Activated B cell treated with CpG ODN at 0.5 μM for 24 hours (primary cell): ENCODE measurements around the gene SH3RF3. TPM values are rescaled to one million over a fixed set of nuclear protein-coding genes. Genes with fewer than 3 reads are reported as not detected.

Experiments
- ATAC-seq: fragments of 200-7000 bp; cut with Tn5 transposase; one replicate; pipeline ENCODE4 v1.10.0; 2021; ENCODE audit warnings: low read depth, mild to moderate bottlenecking, moderate library complexity
- CTCF ChIA-PET: fragments of 350-600 bp; sonication (Branson Sonifier 250); formaldehyde crosslinking; loops from one replicate; lab custom pipeline; 2021; ENCODE audit warnings: antibody characterized with exemption; lab: Charles Lee
- POLR2A ChIA-PET: fragments of 350-600 bp; sonication (Branson Sonifier 250); formaldehyde crosslinking; loops from one replicate; lab custom pipeline; 2021; ENCODE audit warnings: antibody characterized with exemption; lab: Charles Lee
- DNase-seq: peaks from one replicate; pipeline ENCODE4 v3.0.0; 2022
- H3K27ac Mint-ChIP-seq: one replicate; pipeline ENCODE4 v1.8.0; 2020; ENCODE audit warnings: mixed read lengths
- H3K27me3 Mint-ChIP-seq: one replicate; pipeline ENCODE4 v1.8.0; 2021; ENCODE audit warnings: mixed read lengths
- H3K36me3 Mint-ChIP-seq: one replicate; pipeline ENCODE4 v1.8.0; 2021; ENCODE audit warnings: low read depth, mixed read lengths
- H3K4me1 Mint-ChIP-seq: one replicate; pipeline ENCODE4 v1.8.0; 2021; ENCODE audit warnings: mixed read lengths
- H3K4me3 Mint-ChIP-seq: one replicate; pipeline ENCODE4 v1.8.0; 2020; ENCODE audit warnings: mild to moderate bottlenecking, mixed read lengths
- H3K9me3 Mint-ChIP-seq: one replicate; pipeline ENCODE4 v1.8.0; 2020; ENCODE audit warnings: mixed read lengths
- intact Hi-C: fragments of 100-400 bp; cut with micrococcal nuclease; formaldehyde crosslinking; loops from one replicate; pipeline ENCODE4 v1.15.1; 2024
- total RNA-seq: library from RNA; stranded (reverse); gene quantifications from 2 replicates; pipeline ENCODE4 v1.2.3, GENCODE V29; 2022
- TF ChIP-seq, protein P1 (sequence below): fragments of 200-600 bp; IDR thresholded peaks from one replicate; pipeline ENCODE4 v1.8.0; 2022; ENCODE audit warnings: antibody characterized with exemption, mild to moderate bottlenecking

SH3RF3 gene
- total RNA-seq, 1 donor from 2014 or later, result 0.09 TPM

DNA sequence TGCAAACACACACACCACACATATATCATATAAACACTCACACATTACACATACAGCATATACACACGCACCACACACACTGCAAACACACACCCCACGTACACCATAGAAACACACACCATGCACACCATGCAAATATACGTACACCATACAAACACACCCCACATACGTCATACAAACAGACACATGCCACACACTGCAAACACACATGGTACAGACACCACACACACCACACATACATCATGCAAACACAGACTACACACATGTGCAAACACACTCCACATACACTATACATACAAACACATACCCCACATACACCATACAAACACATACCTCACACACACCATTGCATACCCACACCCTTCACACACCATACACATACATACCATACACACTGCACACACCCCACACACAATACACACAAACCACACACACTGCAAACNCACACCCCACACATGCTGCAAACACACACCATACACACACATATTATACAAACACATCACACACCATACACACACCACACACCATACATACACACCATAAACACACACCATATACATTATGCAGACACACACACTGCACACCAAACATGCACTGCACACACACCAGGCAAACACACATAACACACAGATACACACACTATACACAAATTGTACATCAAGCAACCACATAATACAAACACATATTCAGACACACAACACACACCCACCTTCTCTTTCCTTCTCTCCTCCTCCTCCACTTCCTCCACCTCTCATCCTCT is 364.4 kb downstream of the SH3RF3 start:
- Mint-ChIP-seq H3K27ac (no peak overlapping the region), H3K9me3 (no peaks in the 10 kb centered on the region), H3K36me3 (no peaks in the 10 kb centered on the region), H3K27me3 (no peaks in the 10 kb centered on the region), H3K4me3 (no peak overlapping the region), H3K4me1 (no peaks in the 10 kb centered on the region)
- intact Hi-C loops, result no loop called here
- ChIA-PET POLR2A (no interaction called here), CTCF (interaction anchor here (1.1 kb wide), 1 partner anchor 17 kb away, joined by 3 read pairs; no protein-coding TSS in a partner anchor)
- ATAC-seq (no peak), DNase-seq (no peak)
- TF ChIP-seq, protein P1, sequence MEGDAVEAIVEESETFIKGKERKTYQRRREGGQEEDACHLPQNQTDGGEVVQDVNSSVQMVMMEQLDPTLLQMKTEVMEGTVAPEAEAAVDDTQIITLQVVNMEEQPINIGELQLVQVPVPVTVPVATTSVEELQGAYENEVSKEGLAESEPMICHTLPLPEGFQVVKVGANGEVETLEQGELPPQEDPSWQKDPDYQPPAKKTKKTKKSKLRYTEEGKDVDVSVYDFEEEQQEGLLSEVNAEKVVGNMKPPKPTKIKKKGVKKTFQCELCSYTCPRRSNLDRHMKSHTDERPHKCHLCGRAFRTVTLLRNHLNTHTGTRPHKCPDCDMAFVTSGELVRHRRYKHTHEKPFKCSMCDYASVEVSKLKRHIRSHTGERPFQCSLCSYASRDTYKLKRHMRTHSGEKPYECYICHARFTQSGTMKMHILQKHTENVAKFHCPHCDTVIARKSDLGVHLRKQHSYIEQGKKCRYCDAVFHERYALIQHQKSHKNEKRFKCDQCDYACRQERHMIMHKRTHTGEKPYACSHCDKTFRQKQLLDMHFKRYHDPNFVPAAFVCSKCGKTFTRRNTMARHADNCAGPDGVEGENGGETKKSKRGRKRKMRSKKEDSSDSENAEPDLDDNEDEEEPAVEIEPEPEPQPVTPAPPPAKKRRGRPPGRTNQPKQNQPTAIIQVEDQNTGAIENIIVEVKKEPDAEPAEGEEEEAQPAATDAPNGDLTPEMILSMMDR, result no peak

DNA sequence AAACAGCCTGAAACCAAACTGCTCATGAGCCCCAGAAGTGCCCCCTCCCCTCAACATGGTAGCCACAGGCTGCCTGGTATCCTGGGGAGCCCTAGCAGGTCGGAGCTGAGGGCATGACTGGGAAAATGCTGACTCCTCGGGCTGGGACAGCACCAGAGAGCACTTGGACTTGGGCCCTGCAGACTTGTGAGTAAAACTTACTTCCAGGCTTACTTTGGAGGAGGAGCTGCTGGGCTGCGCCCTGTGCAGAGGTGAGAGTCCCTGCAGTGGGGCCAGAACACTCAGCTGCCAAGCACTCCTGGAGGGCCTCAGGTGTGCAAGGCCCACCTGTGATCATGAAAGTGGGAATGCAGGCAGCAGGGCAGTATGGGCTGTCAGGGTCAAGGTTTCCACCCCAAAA is 365.3 kb downstream of the SH3RF3 start:
- intact Hi-C loops, result no loop called here
- CTCF ChIA-PET, result no interaction called here
- no peak for ATAC-seq
- POLR2A ChIA-PET, result no interaction called here
- DNase-seq, result no peak
- no peak overlapping the region for H3K4me3 Mint-ChIP-seq
- H3K27me3 Mint-ChIP-seq, result no peaks in the 10 kb centered on the region
- no peaks in the 10 kb centered on the region for H3K4me1 Mint-ChIP-seq
- no peak overlapping the region for H3K27ac Mint-ChIP-seq
- no peaks in the 10 kb centered on the region for H3K9me3 Mint-ChIP-seq
- TF ChIP-seq, protein P1, result no peak
- H3K36me3 Mint-ChIP-seq, result no peaks in the 10 kb centered on the region

DNA sequence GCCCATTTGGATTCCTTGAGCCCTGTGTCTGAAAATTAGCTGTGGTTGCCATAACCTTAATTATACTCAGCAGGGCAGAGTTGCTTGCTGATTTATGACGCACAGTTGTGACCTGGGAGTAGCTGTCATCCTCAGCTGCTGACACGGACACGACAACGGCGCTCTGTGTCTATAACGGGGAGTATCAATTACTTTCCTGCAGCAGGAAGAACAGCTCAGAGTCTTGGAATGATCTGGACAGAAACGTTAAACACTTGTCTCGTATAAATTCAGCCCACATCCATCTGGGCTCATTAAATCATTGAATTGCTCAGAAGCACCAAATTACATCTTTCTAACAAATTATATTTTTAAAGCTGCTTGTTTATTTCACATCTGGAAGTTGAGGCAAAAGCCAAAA is 368.5 kb downstream of the SH3RF3 start:
- ATAC-seq (no peak), DNase-seq (no peak)
- H3K4me1 Mint-ChIP-seq, result no peaks in the 10 kb centered on the region
- POLR2A ChIA-PET, result no interaction called here
- TF ChIP-seq, protein P1, result no peak
- intact Hi-C loops, result no loop called here
- no peak overlapping the region for H3K4me3 Mint-ChIP-seq
- CTCF ChIA-PET, result no interaction called here
- H3K36me3 Mint-ChIP-seq, result no peaks in the 10 kb centered on the region
- no peaks in the 10 kb centered on the region for H3K9me3 Mint-ChIP-seq
- no peaks in the 10 kb centered on the region for H3K27me3 Mint-ChIP-seq
- no peak overlapping the region for H3K27ac Mint-ChIP-seq

DNA sequence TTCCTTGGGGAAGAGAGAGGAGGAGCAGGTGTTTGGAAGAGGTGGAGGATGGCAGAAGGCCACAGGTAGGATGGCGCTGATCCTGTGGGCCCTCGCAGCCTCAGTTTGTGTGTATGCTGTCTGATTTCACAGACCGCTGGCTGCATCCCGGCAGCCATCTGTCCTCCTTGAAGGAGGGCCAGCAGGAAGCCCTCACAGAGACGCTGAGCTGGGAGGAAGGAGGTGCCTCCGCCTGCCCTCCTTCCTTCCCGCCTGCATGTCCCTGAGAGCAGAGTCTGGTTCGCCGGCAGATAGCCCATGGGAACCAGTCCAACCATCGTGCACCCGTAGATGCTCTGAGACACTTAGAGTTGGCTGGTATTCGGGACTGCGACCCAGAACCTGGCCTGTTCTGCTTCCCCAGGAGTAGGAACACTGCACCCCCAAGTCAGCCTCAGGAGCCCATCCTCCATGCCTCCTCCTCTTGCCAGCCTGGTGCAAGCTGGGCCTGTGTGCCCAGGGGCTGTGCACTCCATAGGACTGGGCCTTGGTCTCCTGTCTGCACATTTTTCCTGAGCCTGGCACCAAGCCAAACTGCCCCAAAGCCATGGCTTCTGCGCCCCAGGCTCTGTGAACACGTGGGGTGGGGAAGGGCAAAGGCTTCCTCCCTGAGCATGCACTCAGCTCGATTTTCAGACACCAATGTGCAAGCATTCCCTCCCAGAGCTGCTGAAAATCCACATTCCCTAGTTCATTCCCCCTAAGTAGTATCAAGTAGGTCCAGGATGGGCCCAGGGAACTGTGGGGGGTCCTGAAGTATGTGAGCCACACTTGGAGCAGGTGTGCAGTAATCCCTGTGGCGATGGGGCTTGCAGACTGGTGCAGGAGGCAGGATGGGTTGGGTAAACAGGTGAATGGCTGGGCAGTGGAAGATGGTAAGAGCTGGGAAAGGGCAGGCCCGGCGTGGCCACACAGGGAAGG is 369.2 kb downstream of the SH3RF3 start:
- TF ChIP-seq, protein P1, result no peak
- ChIA-PET CTCF (no interaction called here), POLR2A (no interaction called here)
- no peak overlapping the region for H3K27ac Mint-ChIP-seq
- no peaks in the 10 kb centered on the region for H3K9me3 Mint-ChIP-seq
- ATAC-seq (no peak), DNase-seq (no peak)
- H3K4me3 Mint-ChIP-seq, result no peak overlapping the region
- no peaks in the 10 kb centered on the region for H3K27me3 Mint-ChIP-seq
- no peaks in the 10 kb centered on the region for H3K4me1 Mint-ChIP-seq
- intact Hi-C loops, result no loop called here
- H3K36me3 Mint-ChIP-seq, result no peaks in the 10 kb centered on the region

DNA sequence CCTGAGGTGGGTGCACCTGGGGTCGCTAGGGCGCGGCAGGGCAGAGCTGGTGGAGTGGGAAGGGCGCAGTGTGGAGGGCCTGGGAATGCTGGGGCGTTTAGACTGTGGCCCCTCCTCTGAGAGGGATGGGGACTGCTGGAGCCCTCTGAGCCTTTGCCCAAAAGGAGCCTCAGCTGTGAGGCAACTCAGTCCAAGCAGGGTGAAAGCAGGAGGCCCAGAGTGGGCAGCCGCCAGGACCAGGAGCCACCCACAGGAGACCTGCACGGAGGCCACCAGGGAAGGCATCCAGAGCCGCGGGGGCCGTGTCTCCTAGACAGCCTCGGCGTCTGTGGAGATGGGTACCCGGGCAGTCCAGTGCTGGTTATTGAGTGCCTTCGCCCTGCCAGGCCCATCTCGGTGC is 369.9 kb downstream of the SH3RF3 start:
- no peak for ATAC-seq
- intact Hi-C loops, result no loop called here

More for the DNA sequence above, 369.9 kb downstream of the SH3RF3 start:
- ChIA-PET CTCF (no interaction called here), POLR2A (no interaction called here)
- H3K4me3 Mint-ChIP-seq, result no peak overlapping the region
- DNase-seq, result no peak
- no peaks in the 10 kb centered on the region for H3K27me3 Mint-ChIP-seq
- TF ChIP-seq, protein P1, result no peak
- no peak overlapping the region for H3K27ac Mint-ChIP-seq
- no peaks in the 10 kb centered on the region for H3K36me3 Mint-ChIP-seq
- no peaks in the 10 kb centered on the region for H3K4me1 Mint-ChIP-seq
- no peaks in the 10 kb centered on the region for H3K9me3 Mint-ChIP-seq
